ENCODE measurements around the gene SCFD2. TPM values are rescaled to one million over a fixed set of nuclear protein-coding genes. Genes with fewer than 3 reads are reported as not detected.

The SCFD2 gene
- total and polyA plus RNA-seq, 12 donors: 2.9 to 15.0 (median 9.7) TPM

GRCh38 chr4:52894443-52894842, 471.4 kb downstream of the SCFD2 start:
- TF ChIP-seq CTCF (IDR thresholded peaks at IDR 0.05): no peak
- Histone ChIP-seq H3K27ac (no peak overlapping the region), H3K27me3 (no peaks in the 10 kb centered on the region), H3K4me3 (no peak overlapping the region), H3K36me3 (no peaks in the 10 kb centered on the region), H3K4me1 (no peaks in the 10 kb centered on the region), H3K9me3 (peaks cover 0 to 4% (median 0%) of the 10 kb centered on the region in 11 donors)
- DNase-seq (no peak), ATAC-seq (no peak)
- intact Hi-C loops (cut with DNase I): no loop called here
- WGBS, 2 donors: 86 to 93% methylated on average over 1 of the region's 1 CpG

- H3K4me1 ChIP-seq: no peaks in the 10 kb centered on the region
- DNase-seq (no peak), ATAC-seq (no peak)
- 87 to 92% methylated on average over 3 of the region's 3 CpGs for WGBS, 2 donors
- H3K27me3 ChIP-seq: no peaks in the 10 kb centered on the region
- H3K36me3 ChIP-seq: no peaks in the 10 kb centered on the region
- H3K9me3 ChIP-seq: peaks cover 0 to 4% (median 0%) of the 10 kb centered on the region in 11 donors
- H3K27ac ChIP-seq: no peak overlapping the region
- TF ChIP-seq CTCF (IDR thresholded peaks at IDR 0.05): no peak
- intact Hi-C loops (cut with DNase I): no loop called here
- H3K4me3 ChIP-seq: no peak overlapping the region
Observed at GRCh38 chr4:52892880-52893279, 473.0 kb downstream of the SCFD2 start.

GRCh38 chr4:52891743-52892142, 474.1 kb downstream of the SCFD2 start:
- Histone ChIP-seq H3K27me3 (no peaks in the 10 kb centered on the region), H3K4me1 (no peaks in the 10 kb centered on the region), H3K9me3 (peaks cover 0 to 4% (median 0%) of the 10 kb centered on the region in 11 donors), H3K4me3 (no peak overlapping the region), H3K27ac (no peak overlapping the region), H3K36me3 (no peaks in the 10 kb centered on the region)
- no peak for TF ChIP-seq CTCF (IDR thresholded peaks at IDR 0.05)
- WGBS, 2 donors: 73 to 79% methylated on average over 1 of the region's 1 CpG
- intact Hi-C loops (cut with DNase I): no loop called here
- ATAC-seq: no peak
- no peak for DNase-seq

- no peaks in the 10 kb centered on the region for H3K4me1 ChIP-seq
- no peaks in the 10 kb centered on the region for H3K27me3 ChIP-seq
- no peaks in the 10 kb centered on the region for H3K36me3 ChIP-seq
- H3K9me3 ChIP-seq: peaks cover 0 to 4% (median 0%) of the 10 kb centered on the region in 11 donors
- 92 to 97% methylated on average over 1 of the region's 1 CpG for WGBS, 2 donors
- H3K4me3 ChIP-seq: no peak overlapping the region
- no peak for ATAC-seq
- no peak overlapping the region for H3K27ac ChIP-seq
- DNase-seq: no peak
- TF ChIP-seq CTCF (IDR thresholded peaks at IDR 0.05): no peak
- intact Hi-C loops (cut with DNase I): no loop called here
Observed at GRCh38 chr4:52890521-52890791, 475.4 kb downstream of the SCFD2 start.

Measured in heart right ventricle (tissue), 16 donors.